ENCODE data around the gene POU2F1. TPM values are rescaled to one million over a fixed set of nuclear protein-coding genes. Genes with fewer than 3 reads are reported as not detected.
A peak's percentile ranks its signal among the peaks of the same experiment; 100 is the strongest.
"Not testable (repeated sequence)": the region's sequence is repeated elsewhere in the genome, so short reads cannot be mapped to it uniquely, and the experiment has no call there.

Gene POU2F1
- total and polyA plus RNA-seq, 7 donors = 0.83 to 9.0 (median 6.3) TPM

DNA sequence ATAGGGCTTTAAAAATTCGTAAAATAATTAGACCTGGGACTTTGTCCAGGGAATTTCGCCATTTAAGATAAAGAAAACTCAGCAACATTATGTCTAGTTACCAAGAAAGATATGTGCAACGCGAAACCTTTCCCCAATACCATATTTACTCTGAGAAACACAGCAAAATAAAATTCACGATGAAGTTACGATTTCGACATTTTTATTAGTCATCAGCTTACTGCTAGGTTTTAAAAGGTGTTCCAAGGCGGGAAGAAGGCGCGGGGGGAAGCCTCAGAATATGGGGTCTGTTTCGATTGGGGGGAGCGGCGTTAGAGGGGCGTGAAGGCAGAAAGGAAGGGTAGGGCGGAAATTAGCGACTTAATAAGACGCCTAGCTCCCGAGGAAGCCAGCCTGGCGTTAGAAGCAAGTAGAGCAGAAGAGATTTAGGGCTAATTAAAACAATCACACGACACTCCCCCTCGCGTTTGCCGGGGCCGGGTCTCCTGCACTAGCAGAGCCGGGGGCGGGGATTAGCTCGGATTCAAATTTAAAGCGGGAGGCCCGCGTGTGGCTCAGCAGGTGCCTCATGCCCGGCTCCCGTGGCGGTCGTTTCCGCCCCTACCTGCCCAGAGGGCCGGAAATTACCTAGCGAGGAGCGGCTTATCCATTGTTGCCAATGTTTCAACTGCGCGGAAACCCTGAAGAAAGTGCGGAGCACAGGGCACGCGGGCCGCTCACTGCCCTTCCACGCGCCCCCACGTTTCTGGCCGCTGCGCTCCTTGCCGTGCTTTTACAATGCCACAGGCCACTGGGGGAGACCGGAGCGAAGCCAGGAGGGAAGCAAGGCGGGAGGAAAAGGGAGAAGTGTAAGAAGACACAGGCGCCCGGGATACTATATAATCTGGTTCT, 795 bp upstream of the POU2F1 start:
- peak overlapping the region; percentile 90 for H3K27ac ChIP-seq
- intact Hi-C loops (cut with DNase I) = loop anchor here in 1 of 2 donors (10.0 kb wide), 1 partner anchor 375 kb away; no protein-coding TSS in a partner anchor
- peak; percentile 39 to 53 (median 44) for ATAC-seq
- H3K27me3 ChIP-seq (ENCODE audit: insufficient read depth in 3 of 3, low read length in 2 of 3) = no peaks in the 10 kb centered on the region
- TF ChIP-seq CTCF (IDR thresholded peaks at IDR 0.05) = no peak
- H3K36me3 ChIP-seq (ENCODE audit: insufficient read depth in 1 of 2, low read depth in 1 of 2) = no peaks in the 10 kb centered on the region
- H3K4me3 ChIP-seq = peak overlapping the region; percentile 87
- no peaks in the 10 kb centered on the region for H3K9me3 ChIP-seq
- DNase-seq = peak; percentile 74 to 87
- WGBS, 3 donors = 1% methylated on average over 55 of the region's 55 CpGs
- H3K4me1 ChIP-seq = peaks cover 15% of the 10 kb centered on the region

DNA sequence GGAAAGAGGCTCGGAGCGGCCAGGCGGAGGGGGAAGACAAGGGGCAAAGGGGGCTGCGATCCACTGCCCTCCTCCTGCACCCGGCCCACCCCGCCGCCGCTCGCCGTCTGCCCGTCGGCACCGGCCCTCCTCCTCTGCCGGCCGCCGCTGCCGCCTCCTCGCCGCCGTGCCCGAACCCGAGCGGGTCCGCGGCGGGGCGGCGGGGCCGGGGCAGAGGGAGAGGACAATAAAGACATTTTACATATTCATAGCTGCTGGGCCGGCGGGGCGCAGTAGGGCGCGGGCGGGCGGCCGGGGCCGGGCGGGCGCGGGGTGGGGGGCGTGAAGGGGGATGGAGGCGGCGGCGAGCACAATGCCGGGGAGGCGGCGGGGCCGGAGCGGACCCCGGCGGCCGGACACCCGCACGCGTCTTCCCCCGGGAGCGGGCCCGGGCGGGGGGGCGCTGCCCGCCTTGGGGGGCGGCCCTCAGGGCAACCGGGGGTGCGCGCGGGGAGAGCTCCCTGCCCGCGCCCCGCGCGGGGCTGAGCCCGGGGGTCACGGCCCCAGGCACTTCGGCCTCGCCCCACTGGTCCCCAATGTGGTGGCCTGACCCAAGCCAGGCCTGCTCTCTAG, 546 bp downstream of the POU2F1 start:
- Histone ChIP-seq H3K27me3 (ENCODE audit: insufficient read depth in 3 of 3, low read length in 2 of 3) (no peaks in the 10 kb centered on the region), H3K27ac (peak overlapping the region; percentile 97), H3K36me3 (ENCODE audit: insufficient read depth in 1 of 2, low read depth in 1 of 2) (no peaks in the 10 kb centered on the region), H3K4me1 (peaks cover 29% of the 10 kb centered on the region), H3K9me3 (no peaks in the 10 kb centered on the region), H3K4me3 (peak overlapping the region; percentile 87)
- TF ChIP-seq CTCF (IDR thresholded peaks at IDR 0.05) = no peak
- peak; percentile 22 to 40 (median 32) for ATAC-seq
- DNase-seq = peak; percentile 35 to 69
- intact Hi-C loops (cut with DNase I) = no loop called here
- 1 to 2% (median 1%) methylated on average over 25 to 76 of the region's 76 CpGs for WGBS, 3 donors

DNA sequence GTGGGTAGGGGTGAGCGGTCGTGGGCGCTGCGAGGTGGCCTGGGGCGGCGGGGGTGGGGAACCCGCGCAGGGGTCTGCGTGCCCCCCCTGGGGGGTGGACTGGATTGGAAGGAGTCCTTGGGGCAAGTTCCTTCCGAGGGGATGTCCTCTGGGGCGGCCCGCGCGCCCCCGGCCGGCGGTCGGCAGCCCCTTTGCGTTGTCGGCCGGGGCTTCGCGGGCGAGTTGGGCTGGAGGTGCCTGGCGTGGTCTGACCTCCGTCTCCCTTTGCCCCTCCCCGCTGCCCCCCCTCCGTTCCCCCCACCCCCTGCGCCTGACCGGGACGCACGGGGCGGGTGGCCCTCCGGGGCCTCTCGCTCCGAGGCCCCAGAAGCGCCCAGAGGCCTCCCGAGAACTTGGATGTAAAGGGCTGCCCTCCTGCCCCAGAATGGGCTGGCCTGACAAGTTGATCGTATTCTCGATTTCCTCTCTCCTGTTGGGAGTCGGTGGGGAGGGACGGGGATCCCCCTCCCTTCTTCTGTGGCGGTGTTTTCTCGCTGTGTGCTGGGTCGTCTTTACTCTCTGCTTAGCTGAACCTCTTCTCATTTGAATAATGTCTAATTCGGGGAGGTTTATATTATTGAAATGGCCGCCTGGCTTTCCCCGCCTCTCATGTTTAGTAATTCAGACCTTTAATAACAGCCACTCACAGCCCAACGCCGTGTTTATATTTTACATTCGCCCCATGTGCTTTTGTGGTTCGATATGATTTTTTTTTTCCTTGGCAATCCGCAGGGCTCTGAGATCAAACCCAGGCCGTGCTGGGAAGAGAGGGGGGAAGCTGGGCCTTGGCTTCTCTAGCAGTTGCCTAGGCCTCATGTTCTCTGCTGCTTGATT, 1.3 kb downstream of the POU2F1 start:
- 0% methylated on average over 36 to 54 of the region's 54 CpGs for WGBS, 3 donors
- ATAC-seq (peak; percentile 57 to 70 (median 65)), DNase-seq (peak; percentile 65 to 79)
- no peaks in the 10 kb centered on the region for H3K36me3 ChIP-seq (ENCODE audit: insufficient read depth in 1 of 2, low read depth in 1 of 2)
- H3K27ac ChIP-seq = peak overlapping the region; percentile 97
- H3K9me3 ChIP-seq = no peaks in the 10 kb centered on the region
- H3K27me3 ChIP-seq (ENCODE audit: insufficient read depth in 3 of 3, low read length in 2 of 3) = no peaks in the 10 kb centered on the region
- no peak for TF ChIP-seq CTCF (IDR thresholded peaks at IDR 0.05)
- peak overlapping the region; percentile 87 for H3K4me3 ChIP-seq
- intact Hi-C loops (cut with DNase I) = no loop called here
- H3K4me1 ChIP-seq = peaks cover 36% of the 10 kb centered on the region

GRCh38 chr1:167223144-167224103, 2.7 kb downstream of the POU2F1 start:
- Histone ChIP-seq H3K4me1 (peaks cover 37% of the 10 kb centered on the region), H3K27me3 (ENCODE audit: insufficient read depth in 3 of 3, low read length in 2 of 3) (no peaks in the 10 kb centered on the region), H3K27ac (peak overlapping the region; percentile 97), H3K9me3 (no peaks in the 10 kb centered on the region), H3K36me3 (ENCODE audit: insufficient read depth in 1 of 2, low read depth in 1 of 2) (no peaks in the 10 kb centered on the region), H3K4me3 (peak overlapping the region; percentile 87)
- 77 to 83% (median 80%) methylated on average over 10 of the region's 10 CpGs for WGBS, 3 donors
- TF ChIP-seq CTCF (IDR thresholded peaks at IDR 0.05) = no peak
- no peak for DNase-seq
- no peak for ATAC-seq
- intact Hi-C loops (cut with DNase I) = no loop called here

GRCh38 chr1:167224734-167225235, 4.1 kb downstream of the POU2F1 start:
- H3K27ac ChIP-seq; DNase-seq; H3K9me3 ChIP-seq; H3K27me3 ChIP-seq (ENCODE audit: insufficient read depth in 3 of 3, low read length in 2 of 3); ATAC-seq; H3K36me3 ChIP-seq (ENCODE audit: insufficient read depth in 1 of 2, low read depth in 1 of 2); H3K4me3 ChIP-seq; intact Hi-C loops (cut with DNase I): not testable (repeated sequence)
- peaks cover 41% of the 10 kb centered on the region for H3K4me1 ChIP-seq
- 80 to 91% (median 83%) methylated on average over 15 of the region's 15 CpGs for WGBS, 3 donors
